Endothelial cell of umbilical vein (primary cell): ENCODE data around the gene MAMDC2.

Experiments
- EZH2 ChIP-seq: IDR thresholded peaks from 2 replicates; pipeline ENCODE4 v1.6.1; 2012; ENCODE audit warnings: borderline replicate concordance, low read depth, mild to moderate bottlenecking, moderate library complexity, low read length, inconsistent platforms; ENCODE audit not compliant: severe bottlenecking
- FOS ChIP-seq: IDR thresholded peaks from 2 replicates; pipeline ENCODE4 v1.6.1; 2011; ENCODE audit warnings: mild to moderate bottlenecking, low read length, moderate library complexity, borderline replicate concordance; ENCODE audit not compliant: insufficient read depth
- GATA2 ChIP-seq: IDR thresholded peaks from 2 replicates; pipeline ENCODE4 v1.7.0; 2011; ENCODE audit warnings: low read depth, mild to moderate bottlenecking, moderate library complexity, mixed read lengths, low read length; ENCODE audit not compliant: insufficient read length, insufficient read depth
- JUN ChIP-seq: IDR thresholded peaks from 2 replicates; pipeline ENCODE4 v1.6.1; 2011; ENCODE audit warnings: borderline replicate concordance, low read depth; ENCODE audit not compliant: insufficient read length, insufficient read depth
- MYC ChIP-seq: IDR thresholded peaks from one replicate; pipeline ENCODE4 v1.6.1; 2011; ENCODE audit warnings: mild to moderate bottlenecking, low read depth, low read length
- POLR2A ChIP-seq: IDR thresholded peaks from 2 replicates; pipeline ENCODE4 v1.6.1; 2012; ENCODE audit warnings: low read depth, mild to moderate bottlenecking, control low read depth, low read length
- POLR2AphosphoS5 ChIP-seq: IDR thresholded peaks from 2 replicates; pipeline ENCODE4 v1.6.1; 2012; ENCODE audit warnings: low read depth, mild to moderate bottlenecking, control low read depth, low read length, moderate library complexity; ENCODE audit not compliant: insufficient read depth
- TF ChIP-seq, protein P1 (sequence below), 2 donors: IDR thresholded peaks; 1 replicate in 1 of 2; 2 replicates in 1 of 2; pipeline ENCODE4 v1.5.1; 2011; ENCODE audit warnings: low read length in 2 of 2, mild to moderate bottlenecking in 2 of 2, moderate library complexity in 2 of 2, control low read depth in 1 of 2, inconsistent platforms in 1 of 2, low read depth in 1 of 2; ENCODE audit not compliant: insufficient read depth in 1 of 2; ENCODE audit errors: extremely low read depth in 1 of 2
- TF ChIP-seq, protein P2 (sequence below): IDR thresholded peaks from 2 replicates; pipeline ENCODE4 v1.6.1; 2011; ENCODE audit not compliant: insufficient read depth, insufficient read length

GRCh38 chr9:69996967-69997366, 46.7 kb upstream of the MAMDC2 start:
- no peak for TF ChIP-seq POLR2A
- TF ChIP-seq, protein P1, sequence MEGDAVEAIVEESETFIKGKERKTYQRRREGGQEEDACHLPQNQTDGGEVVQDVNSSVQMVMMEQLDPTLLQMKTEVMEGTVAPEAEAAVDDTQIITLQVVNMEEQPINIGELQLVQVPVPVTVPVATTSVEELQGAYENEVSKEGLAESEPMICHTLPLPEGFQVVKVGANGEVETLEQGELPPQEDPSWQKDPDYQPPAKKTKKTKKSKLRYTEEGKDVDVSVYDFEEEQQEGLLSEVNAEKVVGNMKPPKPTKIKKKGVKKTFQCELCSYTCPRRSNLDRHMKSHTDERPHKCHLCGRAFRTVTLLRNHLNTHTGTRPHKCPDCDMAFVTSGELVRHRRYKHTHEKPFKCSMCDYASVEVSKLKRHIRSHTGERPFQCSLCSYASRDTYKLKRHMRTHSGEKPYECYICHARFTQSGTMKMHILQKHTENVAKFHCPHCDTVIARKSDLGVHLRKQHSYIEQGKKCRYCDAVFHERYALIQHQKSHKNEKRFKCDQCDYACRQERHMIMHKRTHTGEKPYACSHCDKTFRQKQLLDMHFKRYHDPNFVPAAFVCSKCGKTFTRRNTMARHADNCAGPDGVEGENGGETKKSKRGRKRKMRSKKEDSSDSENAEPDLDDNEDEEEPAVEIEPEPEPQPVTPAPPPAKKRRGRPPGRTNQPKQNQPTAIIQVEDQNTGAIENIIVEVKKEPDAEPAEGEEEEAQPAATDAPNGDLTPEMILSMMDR (IDR thresholded peaks at IDR 0.05; ENCODE audit: extremely low read depth in 1 of 2, insufficient read depth in 1 of 2, low read depth in 1 of 2, low read length in 2 of 2), result no peak
- no peak for TF ChIP-seq EZH2
- no peak for TF ChIP-seq POLR2AphosphoS5
- no peak for TF ChIP-seq JUN
- no peak for TF ChIP-seq GATA2
- no peak for TF ChIP-seq FOS
- TF ChIP-seq, protein P2, sequence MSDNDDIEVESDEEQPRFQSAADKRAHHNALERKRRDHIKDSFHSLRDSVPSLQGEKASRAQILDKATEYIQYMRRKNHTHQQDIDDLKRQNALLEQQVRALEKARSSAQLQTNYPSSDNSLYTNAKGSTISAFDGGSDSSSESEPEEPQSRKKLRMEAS, result no peak
- no peak for TF ChIP-seq MYC
